ENCODE measurements around the gene MYO5A.

GRCh38 chr15:52307847-52308246, 220.8 kb downstream of the MYO5A start:
- TF ChIP-seq, protein P1, sequence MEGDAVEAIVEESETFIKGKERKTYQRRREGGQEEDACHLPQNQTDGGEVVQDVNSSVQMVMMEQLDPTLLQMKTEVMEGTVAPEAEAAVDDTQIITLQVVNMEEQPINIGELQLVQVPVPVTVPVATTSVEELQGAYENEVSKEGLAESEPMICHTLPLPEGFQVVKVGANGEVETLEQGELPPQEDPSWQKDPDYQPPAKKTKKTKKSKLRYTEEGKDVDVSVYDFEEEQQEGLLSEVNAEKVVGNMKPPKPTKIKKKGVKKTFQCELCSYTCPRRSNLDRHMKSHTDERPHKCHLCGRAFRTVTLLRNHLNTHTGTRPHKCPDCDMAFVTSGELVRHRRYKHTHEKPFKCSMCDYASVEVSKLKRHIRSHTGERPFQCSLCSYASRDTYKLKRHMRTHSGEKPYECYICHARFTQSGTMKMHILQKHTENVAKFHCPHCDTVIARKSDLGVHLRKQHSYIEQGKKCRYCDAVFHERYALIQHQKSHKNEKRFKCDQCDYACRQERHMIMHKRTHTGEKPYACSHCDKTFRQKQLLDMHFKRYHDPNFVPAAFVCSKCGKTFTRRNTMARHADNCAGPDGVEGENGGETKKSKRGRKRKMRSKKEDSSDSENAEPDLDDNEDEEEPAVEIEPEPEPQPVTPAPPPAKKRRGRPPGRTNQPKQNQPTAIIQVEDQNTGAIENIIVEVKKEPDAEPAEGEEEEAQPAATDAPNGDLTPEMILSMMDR (IDR thresholded peaks at IDR 0.05; ENCODE audit: extremely low read depth in 1 of 2, insufficient read depth in 1 of 2, low read depth in 1 of 2, low read length in 2 of 2), result no peak
- TF ChIP-seq EZH2 (IDR thresholded peaks at IDR 0.05; ENCODE audit: borderline replicate concordance, low read depth, low read length, severe bottlenecking) (no peak), POLR2A (IDR thresholded peaks at IDR 0.05; ENCODE audit: low read depth, low read length) (no peak), FOS (IDR thresholded peaks at IDR 0.05; ENCODE audit: borderline replicate concordance, insufficient read depth, low read length) (no peak), POLR2AphosphoS5 (IDR thresholded peaks at IDR 0.05; ENCODE audit: insufficient read depth, low read depth, low read length) (no peak), MYC (IDR thresholded peaks at IDR 0.05; ENCODE audit: low read depth, low read length) (no peak)
- TF ChIP-seq, protein P2, sequence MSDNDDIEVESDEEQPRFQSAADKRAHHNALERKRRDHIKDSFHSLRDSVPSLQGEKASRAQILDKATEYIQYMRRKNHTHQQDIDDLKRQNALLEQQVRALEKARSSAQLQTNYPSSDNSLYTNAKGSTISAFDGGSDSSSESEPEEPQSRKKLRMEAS (IDR thresholded peaks at IDR 0.05; ENCODE audit: insufficient read depth, insufficient read length), result no peak

Data from endothelial cell of umbilical vein (primary cell).